Femur (tissue), 1 donor: ENCODE measurements around the gene NUP98.
"Not testable (repeated sequence)": the region's sequence is repeated elsewhere in the genome, so short reads cannot be mapped to it uniquely, and the experiment has no call there.

Experiments used
- DNase-seq: peaks from one replicate; pipeline ENCODE4 v3.0.0-alpha.2; 2017

Gene NUP98

DNA sequence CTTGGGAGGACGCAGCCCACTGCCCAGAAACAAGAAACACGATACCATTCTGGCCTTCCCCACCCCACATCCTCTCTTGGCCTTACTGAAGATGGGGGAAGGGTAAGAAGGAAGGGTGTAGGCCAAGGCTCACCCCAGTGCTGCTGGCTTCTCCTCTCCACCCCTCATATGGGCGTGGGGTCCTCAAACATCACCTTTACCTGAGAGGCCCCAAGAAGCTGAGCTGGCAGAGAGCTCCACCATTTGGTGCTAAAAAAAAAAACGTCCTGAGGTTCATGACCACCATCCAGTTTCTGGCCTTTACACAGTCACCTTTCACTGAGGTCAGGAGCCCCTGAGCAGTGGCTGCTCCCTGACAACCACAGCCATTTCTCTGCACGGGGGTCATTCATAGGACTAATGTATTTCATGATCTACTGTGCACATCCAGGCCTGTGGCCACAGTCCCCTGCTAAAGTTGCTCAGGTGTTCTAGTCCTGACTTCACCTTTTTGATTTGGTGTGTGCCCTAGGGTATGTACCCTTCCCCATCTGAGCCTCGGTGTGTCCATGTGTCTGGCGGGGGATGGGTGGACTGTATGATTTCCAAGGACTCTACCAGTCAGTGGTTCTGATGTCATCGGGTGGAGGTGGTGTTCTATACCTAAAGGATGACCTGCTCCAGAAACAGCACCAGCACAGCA is 28.3 kb upstream of the NUP98 start:
- DNase-seq, result no peak

DNA sequence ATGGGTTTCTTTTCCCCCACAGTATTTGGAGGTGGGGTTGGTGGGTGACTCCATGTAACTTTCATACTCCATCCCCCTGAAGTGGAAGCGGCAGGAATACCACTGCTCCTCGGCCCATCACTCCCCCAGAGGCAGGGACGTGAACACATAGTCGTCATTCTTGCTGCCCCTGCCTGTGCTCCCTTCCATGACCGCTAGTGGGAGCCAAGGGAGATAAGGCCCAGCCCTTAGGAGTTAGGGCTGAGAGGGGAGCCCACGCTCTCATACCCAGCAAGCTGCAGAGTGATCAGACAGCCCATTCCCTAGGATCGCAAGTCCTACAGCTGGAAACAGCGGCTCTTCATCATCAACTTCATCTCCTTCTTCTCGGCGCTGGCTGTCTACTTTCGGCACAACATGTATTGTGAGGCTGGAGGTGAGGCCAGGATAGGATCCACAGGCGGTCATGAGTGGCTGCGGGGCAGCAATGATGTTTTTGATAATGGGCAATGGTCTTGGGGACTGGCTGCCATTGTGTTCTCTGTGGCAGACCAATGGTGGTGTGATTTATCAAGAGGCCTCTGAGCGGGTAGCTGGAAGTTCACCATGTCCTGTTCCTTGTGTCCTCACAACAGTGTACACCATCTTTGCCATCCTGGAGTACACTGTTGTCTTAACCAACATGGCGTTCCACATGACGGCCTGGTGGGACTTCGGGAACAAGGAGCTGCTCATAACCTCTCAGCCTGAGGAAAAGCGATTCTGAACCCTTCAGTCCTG is 27.5 kb upstream of the NUP98 start:
- DNase-seq, result peak; percentile 42

DNA sequence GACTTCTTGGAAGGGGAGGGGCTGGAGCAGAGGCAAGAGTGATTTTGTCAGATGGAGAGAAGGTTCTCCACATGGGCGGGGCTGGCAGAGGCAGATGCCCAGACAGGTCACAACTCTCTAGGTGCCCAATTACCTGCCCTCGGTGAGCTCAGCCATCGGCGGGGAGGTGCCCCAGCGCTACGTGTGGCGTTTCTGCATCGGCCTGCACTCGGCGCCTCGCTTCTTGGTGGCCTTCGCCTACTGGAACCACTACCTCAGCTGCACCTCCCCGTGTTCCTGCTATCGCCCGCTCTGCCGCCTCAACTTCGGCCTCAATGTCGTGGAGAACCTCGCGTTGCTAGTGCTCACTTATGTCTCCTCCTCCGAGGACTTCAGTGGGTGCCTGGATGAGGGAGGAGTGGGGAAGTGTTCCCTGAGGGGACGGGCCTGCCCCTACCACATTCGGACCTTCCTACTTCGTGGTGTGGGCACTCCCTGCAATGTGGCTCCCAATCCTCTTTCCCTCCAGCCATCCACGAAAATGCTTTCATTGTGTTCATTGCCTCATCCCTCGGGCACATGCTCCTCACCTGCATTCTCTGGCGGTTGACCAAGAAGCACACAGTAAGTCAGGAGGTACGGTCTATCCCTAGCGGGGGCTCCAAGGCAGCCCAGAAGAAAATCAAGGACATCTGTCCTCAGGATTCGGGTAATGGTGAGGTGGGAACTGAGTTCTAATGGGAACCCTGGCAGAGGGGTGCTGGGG is 26.6 kb upstream of the NUP98 start:
- no peak for DNase-seq

DNA sequence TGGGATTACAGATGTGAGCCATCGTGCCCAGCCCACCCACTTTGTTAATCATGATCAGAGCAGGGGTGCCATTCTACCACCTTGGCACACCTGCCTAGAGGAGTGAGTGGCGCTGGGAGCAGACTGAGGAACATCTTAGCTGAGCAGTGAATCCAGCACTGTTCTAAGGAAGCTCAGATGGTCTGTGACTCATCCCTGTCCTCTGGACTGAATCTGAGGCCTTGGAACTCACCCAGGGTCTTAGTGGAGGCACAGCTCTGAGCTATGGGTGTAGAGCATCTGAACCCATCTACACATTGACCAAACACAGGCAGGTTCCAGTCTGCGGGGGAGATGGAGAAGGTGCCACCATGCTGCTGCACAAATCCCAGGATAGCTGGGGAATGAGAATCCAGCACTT is 25.9 kb upstream of the NUP98 start:
- DNase-seq, result no peak

DNA sequence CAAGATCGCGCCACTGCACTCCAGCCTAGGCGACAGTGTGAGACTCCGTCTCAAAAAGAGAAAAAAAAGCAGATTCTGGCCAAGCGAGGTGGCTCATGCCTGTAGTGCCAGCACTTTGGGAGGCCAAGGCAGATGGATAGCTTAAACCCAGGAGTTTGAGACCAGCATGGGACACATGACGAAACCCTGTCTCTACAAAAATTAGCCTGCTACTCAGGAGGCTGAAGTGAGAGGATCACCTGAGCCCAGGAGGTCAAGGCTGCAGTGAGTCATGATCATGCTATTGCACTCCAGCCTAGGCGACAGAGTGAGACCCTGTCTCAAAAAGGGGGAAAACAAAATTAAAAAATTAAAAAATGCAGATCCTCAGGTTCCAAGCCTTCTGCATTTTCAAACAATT is 25.0 kb upstream of the NUP98 start:
- DNase-seq, result no peak

DNA sequence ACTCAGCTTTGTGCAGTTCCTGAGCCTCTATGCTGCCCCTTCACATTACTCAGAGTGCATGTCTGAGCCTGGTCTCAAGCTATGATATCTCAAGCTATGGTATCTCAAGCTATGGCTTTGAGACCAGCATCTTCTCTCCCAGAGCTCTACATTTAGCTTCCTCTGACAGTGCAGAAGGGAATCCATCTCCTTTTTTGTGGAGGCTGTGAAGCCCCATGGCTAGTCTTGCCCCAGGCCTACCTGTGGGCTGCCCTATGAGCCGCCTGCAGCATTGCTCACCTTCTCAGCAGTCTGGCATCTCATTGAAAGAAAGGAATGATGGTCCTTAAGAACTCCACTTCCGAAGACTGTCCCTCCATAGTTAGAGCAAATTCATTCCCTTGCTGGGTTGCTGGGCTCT is 23.6 kb upstream of the NUP98 start:
- no peak for DNase-seq

DNA sequence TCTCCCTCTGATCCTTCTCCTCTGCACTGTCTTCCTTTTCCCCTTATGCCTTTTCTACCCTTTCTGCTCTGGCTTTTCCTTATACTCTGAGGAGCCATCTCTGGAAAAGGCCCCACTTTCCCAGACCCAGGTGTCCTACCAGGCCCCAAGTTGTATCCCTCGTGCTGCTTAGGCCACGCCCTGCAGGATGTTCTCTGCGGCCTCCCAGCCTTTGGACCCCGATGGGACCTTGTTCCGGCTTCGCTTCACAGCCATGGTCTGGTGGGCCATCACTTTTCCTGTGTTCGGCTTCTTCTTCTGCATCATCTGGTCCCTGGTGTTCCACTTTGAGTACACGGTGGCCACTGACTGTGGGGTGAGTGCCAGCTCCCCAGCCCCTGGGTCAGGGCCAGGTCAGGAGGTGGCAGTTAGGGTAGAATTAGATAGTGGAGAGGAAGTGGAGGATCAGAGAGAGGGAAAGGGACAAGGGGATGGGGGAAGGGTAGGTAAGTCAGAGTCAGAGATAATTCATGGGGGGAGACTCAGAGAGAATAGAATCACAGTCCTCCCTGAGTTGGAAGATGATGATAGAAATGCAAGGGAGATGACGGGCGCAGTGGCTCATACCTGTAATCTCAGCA is 19.9 kb upstream of the NUP98 start:
- DNase-seq, result no peak

DNA sequence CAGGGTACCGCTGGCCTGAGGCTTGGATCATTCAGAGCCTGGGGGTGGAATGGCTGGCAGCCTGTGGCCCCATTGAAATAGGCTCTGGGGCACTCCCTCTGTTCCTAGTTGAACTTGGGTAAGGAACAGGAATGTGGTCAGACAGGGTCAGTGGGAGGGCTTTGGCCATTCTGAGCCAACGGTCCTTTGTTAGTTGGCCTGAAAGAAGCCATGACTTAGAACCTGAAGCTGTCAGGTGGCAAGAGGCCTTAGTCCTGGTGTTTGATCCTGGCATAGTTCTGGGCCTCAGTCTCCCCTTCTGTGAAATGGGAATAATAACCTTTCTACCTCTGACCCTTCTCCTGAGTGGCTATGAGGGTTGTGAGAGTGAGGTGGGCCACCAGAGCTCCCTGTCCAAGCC is 19.3 kb upstream of the NUP98 start:
- DNase-seq, result no peak

DNA sequence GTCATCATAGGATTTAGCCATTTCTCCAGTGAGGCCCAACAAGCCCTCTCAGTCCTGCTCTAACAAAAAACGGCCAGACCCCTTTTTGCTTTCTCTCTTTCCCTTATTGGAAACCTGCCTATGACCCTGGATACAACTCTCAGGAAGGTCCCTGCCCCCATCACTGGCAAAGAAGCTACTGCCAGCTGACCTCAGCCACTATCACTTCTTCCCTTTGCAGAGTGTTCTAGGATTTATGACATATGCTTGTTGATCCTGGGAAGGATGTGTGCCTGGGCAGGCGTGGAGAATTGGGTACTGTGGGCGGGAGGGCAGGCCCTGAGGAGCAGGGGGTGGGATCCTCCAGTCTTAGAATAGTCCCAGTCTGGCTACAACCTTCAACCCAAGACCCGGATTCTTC is 18.5 kb upstream of the NUP98 start:
- DNase-seq, result no peak

DNA sequence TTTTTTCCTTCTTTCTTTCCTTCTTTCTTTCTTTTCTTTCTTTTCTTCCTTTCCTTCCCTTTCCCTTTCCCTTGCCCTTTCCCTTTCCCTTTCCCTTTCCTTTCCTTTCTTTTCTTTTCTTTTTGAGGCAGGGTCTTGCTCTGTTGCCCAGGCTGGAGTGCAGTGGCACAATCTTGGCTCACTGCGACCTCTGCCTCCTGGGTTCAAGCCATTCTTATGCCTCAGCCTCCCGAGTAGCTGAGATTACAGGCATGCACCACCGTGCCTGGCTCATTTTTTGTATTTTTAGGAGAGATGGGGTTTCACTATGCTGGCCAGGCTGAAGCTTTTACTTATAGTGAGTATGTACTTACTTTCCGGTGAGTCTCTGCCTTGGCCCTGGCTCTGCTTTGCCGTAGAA is 17.5 kb upstream of the NUP98 start:
- not testable (repeated sequence) for DNase-seq

DNA sequence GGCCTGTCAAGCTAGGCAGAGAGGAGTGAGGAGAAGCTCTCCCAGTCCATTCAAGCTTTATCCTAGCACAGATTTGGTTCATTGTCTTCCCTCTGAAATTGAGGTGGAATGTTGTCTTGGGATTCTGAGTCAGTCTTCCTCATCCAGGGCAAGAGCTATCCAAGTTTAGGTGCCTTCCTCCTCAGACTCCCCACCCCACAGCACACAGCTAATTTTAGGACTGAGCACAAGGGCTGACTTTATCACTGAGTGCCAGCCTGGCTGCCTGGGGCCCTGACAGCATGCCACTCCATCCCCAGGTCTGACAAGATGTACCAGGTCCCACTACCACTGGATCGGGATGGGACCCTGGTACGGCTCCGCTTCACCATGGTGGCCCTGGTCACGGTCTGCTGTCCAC is 13.6 kb upstream of the NUP98 start:
- no peak for DNase-seq

DNA sequence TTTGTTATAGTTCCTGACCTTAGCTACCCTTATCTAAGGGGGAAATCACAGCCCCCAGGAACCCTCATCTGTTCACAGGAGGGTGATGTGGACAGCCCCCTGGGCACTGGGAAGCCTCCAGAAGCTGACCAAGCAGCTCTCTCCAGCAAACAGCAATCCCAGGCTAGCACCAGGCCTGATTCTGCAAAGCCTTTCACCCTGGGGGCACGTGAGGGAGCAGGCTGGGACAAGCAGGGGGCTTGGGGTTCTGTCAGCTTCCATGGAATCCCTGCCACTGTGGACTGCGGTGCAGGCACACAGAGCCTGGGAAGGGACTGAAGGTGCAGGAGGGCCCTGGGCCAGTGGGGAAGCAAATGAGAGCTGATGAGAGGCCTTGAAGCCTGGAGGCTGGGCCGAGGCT is 13.1 kb upstream of the NUP98 start:
- no peak for DNase-seq

DNA sequence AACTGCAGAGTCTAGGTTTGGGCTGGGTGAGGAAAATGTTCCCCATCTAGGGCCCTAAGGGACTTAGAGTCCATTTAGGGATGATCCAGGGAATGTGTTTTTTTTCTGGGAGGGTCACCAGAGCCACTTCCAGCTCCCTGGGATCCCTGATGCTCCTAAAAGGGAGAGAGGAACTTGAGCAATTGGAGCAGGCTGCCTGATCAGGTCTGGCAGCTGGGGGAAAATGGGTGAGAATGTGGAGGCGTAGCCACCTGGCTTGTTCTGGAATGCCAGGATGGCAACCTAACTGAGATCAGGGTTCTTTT is 12.2 kb upstream of the NUP98 start:
- no peak for DNase-seq

DNA sequence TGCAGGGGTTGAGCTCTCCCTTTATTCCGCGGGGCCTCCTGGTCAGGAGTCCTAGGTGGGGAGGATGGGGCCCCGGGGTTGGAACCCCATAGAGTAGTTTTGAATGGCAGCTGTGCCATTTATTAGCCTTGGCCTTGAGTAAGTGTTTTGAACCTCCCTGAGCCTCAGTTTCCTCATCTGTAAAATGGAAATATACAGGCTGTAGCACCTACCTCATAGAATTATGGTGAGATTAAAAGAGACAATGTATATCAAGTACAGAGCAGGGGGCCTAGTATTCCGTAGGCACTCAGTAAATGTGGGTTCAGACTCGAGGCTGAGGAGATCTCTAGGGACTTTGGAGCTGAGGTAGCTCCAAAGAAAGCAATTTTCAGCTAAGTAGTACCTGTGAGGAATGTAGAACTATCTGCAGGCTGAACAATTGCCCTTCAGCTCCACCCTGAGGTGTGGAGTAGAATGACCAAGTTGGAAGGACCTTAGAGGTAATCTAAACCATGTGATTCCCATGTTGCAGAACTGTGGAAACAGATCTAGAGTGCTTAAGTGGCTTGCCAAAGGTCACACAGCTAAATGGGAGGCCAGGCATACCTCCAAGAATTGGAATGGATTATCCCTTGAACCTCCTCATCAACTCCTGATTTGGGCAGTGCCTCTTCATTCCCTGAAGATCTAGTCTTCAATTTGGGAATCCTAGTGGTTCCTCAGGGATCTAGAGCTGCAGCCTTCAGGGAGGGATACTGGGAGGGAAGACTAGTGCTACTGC is 11.7 kb upstream of the NUP98 start:
- no peak for DNase-seq

DNA sequence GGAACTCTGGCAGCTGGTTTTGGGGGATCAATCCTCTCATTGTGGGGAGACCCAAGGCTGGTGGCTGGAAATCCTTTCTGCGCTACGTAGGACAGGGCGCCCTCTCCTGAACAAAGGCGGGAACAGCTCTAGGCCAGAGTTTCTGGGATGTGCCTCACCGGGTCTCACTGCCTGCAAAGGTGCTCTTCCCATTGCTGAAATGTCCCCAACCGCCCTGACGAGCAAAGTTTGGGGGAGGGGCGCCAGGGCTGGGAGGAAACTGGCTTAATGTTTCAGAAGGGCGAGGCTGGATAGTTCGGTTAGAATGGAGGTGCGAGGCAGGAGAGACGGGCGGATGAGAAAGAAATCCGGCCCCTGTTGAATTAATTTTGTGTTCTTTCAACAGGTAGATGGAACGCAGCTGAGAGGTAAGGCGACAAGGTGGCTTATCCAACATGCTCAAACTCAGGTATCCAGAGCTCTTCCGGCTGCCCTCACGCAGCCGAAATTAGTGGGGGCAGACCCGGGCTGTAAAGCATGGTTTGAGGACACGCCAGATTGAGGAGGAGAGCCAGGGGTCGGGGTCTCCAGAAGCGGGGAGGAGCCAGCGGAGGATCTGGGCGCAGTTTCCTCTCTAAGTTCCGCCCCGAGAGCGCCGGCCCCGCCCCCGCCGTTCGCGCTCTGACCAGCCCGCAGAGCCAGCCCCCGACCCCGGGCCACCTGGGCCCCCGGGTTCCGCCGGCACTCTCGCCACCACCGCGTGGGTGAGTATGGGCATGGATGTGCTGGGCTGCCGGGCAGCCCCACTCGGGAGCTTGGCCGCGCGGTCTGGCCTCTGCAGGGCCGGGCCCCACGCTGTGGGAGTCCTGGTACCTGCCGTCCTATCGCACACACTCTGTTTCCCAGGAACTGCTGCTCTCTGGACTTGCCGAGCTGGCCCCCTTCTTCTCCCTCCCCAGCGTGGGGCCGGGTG is 10.8 kb upstream of the NUP98 start, which contains the start of gene PGAP2:
Gene PGAP2, plus strand, starts transcription at position 652 of the 952 bp plus-strand sequence. CDS start 2,700 bp downstream, outside the sequence.
- DNase-seq, result peak; percentile 73

DNA sequence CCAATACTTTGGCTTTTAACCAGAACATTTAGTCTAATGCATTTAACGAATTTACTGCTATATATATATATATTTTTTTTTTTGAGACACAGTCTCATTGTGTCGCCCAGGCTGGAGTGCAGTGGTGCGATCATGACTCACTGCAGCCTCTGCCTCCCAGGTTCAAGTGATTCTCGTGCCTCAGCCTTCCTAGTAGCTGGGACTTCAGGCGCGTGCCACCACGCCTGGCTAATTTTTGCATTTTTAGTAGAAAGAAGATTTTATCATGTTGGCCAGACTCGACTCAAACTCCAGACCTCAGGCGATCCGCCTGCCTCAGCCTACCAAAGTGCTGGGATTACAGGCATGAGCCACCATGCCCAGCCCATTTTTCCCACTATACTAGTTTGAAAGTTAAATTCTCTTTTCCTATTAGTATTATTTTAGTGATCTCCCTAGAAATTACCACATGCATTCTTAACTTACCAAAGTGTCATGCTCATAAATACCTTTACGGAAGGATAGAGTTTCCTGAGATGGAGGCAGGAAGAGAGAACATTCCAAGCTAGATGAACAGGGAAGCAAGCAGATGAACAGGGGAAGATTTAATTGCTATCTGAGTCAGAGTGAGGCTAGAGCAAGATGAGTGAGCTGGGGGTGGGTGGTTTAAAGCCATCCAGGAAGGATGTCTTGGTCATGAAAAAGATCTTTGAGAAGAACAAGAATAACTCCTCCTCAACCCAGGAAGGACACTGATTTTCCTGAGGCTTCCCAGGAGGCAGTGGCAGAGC is 6.6 kb upstream of the NUP98 start:
- DNase-seq, result no peak

DNA sequence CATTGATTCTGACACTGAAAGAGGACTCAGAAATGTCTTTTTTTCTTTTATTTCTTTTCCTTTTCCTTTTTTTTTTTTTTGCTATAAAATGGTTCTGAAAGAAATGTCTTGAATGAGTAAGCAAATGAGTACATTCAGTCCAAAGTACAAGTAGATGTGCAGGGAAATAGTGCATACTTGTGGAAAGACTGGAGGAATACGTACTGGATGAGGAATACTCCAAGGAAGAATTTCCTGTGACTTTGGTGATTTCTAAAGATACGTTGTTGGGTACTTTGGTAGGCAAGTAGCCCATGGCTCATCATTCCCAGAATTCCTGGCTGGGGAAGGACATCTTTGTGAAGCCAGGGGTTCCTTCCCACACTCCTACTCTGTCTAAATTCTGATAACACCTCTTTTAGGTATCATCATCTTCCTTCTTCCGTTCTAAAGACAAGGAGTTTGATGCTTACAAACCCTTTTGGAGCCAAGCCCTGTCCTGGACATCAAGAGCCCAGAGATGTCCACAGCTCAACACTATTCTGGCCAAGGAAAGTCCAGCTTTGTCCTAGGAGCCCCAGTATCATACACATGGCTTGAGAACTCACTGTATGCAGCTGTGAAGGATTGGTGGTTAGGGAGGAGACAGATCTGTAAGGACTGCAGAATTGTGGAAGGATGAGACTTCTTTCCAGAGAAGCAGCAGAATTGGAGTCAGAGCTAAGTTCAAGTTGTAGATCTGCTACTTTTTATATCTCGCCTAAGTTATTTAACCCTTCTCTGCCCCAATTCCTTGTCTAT is 4.8 kb upstream of the NUP98 start:
- DNase-seq, result no peak

DNA sequence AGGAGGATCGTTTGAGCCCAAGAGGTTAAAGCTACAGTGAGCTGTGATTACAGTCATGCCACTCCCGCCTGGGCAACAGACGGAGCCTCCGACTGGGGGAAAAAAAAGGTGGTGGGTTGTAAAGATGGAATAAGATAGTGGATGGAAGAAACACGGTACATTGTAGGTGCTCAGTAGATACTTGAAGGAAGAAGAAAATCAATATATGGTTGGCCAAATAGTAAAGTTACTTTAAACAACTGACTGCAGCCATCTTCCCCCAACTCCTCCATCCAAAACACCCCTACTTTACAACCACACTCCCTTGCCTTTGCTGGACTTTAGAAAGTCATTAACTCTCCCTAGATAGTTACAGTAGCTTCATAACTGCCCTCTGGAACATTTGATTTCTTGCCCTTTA is 2.5 kb upstream of the NUP98 start:
- no peak for DNase-seq

DNA sequence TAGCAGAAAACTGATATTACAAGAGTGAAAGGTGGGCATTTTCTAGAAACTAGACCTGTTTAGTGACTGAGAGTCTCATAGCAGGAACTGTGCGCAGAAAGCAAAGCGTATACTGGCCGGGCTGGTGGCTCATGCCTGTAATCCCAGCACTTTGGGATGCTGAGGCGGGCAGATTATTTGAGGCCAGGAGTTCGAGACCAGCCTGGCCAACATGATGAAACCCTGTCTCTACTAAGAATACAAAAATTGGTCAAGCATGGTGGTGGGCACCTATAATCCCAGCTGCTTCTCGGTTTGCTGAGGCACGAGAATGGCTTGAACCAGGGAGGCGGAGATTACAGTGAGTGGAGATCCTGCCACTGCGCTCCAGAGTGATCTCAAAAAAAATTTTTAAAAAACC is 1.8 kb upstream of the NUP98 start:
- DNase-seq, result no peak

DNA sequence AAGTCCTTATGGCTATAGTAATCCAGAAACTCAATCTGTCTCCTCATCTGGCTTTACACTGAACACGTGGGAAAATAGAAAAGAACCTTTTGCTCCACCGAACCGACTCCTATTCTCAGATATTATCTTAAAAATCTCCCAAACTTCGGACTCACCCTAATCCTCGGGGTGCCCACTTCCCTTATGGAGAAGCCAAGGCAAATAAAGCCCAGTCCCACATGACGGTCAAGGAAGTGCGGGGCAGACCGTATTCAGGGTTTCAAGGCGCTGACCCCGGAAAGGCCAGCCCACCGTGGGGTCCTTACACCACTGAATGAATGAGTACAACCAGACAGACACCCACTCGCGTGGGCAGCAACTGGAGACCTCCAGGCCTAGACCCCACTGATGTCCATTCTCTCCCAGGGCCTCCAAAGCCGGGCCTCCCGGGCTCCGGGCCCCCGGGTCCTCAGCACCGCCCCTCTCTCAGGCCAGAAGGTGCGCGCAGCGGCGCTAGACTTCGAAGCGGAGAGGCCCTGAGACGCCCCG is 489 bp downstream of the NUP98 start:
- DNase-seq, result no peak
